IPS-18c (cell line): ENCODE results near the gene RHBDL1.
A peak's percentile ranks its signal among the peaks of the same experiment; 100 is the strongest.

Experiments
- H3K4me3 ChIP-seq: 2 replicates; pipeline ENCODE4 v1.7.0; 2013; ENCODE audit warnings: low read depth, mild to moderate bottlenecking, low read length, moderate library complexity; ENCODE audit not compliant: insufficient read depth
- H3K9me3 ChIP-seq: one replicate; pipeline ENCODE4 v1.6.1; 2013; ENCODE audit warnings: mild to moderate bottlenecking, low read length, moderate library complexity; ENCODE audit not compliant: control insufficient read depth, insufficient read depth

RHBDL1 gene

DNA sequence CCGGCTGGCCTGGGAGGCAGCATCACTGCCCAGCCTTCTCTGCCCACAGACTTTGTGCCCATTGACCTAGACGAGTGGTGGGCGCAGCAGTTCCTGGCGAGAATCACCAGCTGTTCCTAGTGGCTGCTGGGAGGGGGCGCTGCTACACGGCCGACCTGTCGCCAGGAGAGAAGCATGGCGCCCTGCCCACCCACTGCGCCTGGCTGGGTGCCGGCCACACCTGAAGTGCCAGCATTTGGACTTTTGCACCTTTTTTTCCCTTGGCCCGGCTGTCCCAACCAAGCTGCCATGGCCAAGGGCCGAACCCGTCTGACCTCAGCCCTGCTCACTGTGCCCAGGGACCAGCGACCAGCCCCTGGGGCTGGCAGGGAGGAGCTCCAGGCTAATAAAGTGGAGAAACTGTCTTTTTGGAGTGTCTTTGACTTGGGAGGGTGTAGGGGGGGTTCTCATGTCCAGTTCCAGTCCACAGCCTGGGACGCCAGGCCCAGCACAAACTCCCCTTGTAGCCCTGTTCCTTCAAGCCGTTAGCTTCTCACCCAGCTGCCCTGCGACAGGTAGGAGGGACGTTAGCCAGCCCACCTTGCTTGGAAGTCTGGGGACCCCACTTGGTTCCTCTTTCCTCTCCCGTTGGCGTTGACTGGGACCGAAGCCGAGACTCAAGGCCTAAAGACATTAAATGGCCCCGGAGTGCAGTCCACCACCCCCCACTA lies 27.2 kb upstream of the RHBDL1 start:
- Histone ChIP-seq H3K9me3 (no peaks in the 10 kb centered on the region), H3K4me3 (peak overlapping the region; percentile 73)

DNA sequence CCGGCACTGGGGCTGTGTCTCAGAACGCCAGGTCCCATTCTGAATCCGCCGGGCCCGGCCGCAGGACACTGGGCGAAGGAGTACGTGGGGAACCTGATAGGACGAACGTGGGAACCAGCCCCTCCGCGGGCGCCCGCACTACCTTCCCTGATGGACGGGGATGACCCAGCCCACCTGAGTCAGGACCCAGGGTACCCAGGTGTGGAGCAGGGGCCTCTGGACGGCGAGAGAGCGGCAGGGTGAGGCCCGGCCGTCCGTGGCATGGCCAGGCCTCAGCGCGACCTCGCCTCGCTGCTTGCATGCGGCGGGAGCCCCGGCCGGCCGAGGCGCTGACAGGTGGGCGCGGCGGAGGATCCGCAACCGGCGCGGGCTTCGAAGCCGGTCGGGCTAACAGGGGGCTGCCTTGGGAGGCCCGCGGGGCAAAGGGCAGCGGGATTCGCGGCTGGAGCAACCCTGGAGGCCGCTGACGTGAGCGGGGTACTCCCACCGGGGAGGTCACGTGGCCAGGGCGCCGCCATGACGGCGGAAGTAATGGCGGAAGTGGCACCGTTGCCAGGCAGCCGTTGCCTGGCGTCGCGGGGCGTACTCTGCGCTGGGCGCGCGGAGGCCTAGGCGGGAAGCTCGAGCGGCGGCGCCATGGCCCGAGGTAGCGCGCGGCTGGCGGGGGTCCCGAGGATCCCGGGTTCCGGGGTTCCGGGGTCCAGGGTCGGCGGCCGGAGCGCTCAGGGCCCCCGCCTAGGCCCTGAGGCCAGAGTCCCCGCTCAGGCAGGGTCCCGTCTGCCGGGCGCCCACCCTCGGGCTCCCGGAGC lies 26.5 kb upstream of the RHBDL1 start, which contains the start of gene WDR90:
TSS of gene WDR90 (plus strand) at position 585 of the 809 bp plus-strand sequence. CDS start at position 637, 52 bp downstream.
- Histone ChIP-seq H3K4me3 (peak within 1 kb of the TSS; percentile 73), H3K9me3 (no peaks in the 10 kb centered on the region)

GRCh38 chr16:649631-650030 lies 25.8 kb upstream of the RHBDL1 start:
- peak overlapping the region; percentile 73 for H3K4me3 ChIP-seq
- H3K9me3 ChIP-seq, result no peaks in the 10 kb centered on the region

DNA sequence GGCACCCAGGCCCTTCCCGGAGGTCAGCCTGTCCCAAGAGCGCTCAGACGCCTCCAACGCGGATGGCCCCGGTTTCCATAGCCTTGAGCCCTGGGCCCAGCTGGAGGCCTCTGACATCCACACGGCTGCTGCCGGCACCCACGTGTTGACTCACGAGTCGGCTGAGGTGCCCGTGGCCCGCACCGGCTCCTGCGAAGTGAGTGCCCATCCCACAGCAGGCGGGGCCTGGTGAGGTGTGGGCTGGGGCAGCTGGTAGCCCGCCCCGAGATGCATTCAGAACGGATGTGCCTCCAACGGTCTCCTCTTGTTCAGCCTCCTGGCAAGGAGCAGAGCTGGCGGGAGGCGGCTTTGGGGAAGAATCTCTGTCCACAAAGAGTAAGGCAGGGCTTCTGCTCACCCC lies 23.6 kb upstream of the RHBDL1 start:
- no peaks in the 10 kb centered on the region for H3K9me3 ChIP-seq
- H3K4me3 ChIP-seq, result no peak overlapping the region

GRCh38 chr16:652454-653305 lies 22.8 kb upstream of the RHBDL1 start:
- Histone ChIP-seq H3K4me3 (no peak overlapping the region), H3K9me3 (no peaks in the 10 kb centered on the region)

DNA sequence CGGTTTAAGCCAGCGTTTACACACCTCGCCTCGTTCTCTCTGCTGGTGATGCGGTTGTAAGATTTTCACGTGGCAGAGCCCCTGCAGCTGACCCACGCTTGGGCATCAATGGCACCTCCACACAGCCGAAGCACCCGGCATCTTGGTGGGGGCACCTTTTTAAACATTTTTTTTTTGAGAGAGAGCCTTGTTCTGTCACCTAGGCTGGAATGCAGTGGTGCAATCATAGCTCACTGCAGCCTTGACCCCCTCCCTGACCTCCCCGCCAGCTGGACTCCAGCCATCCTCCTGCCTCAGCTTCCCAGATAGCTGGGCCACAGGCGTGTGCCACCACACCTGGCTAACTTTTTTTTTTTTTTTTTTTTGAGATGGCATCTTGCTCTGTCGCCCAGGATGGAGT lies 21.4 kb upstream of the RHBDL1 start:
- H3K4me3 ChIP-seq, result no peak overlapping the region
- no peaks in the 10 kb centered on the region for H3K9me3 ChIP-seq

- no peak overlapping the region for H3K4me3 ChIP-seq
- H3K9me3 ChIP-seq, result no peaks in the 10 kb centered on the region
These were observed 18.0 kb upstream of the RHBDL1 start for GRCh38 chr16:657487-657886.

GRCh38 chr16:658679-659571 lies 16.5 kb upstream of the RHBDL1 start:
- Histone ChIP-seq H3K4me3 (no peak overlapping the region), H3K9me3 (no peaks in the 10 kb centered on the region)

DNA sequence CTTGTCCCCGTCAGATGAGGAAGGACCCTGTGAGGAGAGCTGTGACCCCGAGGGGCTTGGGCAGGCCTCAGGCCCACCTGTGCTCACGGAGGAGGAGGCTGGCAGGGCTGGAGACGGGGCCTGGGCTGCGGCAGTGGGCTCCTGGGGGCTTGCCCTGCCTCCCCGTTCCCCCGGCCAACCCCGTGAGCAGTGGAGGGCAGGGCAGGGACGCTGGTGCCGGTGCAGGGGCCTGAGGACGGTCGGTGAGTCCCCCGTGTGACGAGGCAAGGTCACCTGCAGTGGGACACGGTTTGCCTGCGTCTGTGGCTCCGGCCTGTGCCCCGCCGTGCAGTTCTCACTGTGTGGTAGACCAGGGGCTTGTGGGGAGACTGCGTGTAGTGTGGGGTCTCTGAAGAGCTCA lies 15.9 kb upstream of the RHBDL1 start:
- Histone ChIP-seq H3K4me3 (no peak overlapping the region), H3K9me3 (no peaks in the 10 kb centered on the region)

- Histone ChIP-seq H3K9me3 (no peaks in the 10 kb centered on the region), H3K4me3 (no peak overlapping the region)
These were observed 15.4 kb upstream of the RHBDL1 start for GRCh38 chr16:660132-660458.

- H3K9me3 ChIP-seq, result no peaks in the 10 kb centered on the region
- no peak overlapping the region for H3K4me3 ChIP-seq
These were observed 14.8 kb upstream of the RHBDL1 start for GRCh38 chr16:660459-661183.

DNA sequence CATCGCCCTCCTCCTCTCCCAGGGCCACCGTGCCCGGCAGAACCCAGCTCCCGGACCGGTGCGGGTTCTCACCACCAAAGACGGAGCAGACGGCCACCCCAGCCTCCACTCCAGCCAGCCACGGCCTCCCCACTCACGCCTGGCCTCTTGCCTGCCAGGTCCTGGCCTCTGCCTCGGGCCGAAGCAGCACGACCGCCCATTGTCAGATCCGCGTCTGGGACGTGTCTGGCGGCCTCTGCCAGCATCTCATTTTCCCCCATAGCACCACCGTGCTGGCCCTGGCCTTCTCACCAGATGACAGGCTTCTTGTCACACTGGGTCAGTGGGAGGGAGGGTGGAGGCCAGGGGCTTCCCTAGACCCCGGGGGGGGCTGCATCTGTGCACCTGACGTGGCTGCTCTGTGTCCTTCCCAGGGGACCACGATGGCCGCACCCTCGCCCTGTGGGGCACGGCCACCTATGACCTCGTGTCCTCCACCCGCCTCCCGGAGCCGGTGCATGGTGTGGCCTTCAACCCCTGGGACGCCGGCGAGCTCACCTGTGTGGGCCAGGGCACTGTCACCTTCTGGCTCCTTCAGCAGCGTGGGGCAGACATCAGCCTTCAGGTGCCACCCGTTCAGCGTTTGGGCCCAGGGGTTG lies 14.2 kb upstream of the RHBDL1 start:
- Histone ChIP-seq H3K9me3 (no peaks in the 10 kb centered on the region), H3K4me3 (no peak overlapping the region)

- Histone ChIP-seq H3K4me3 (no peak overlapping the region), H3K9me3 (no peaks in the 10 kb centered on the region)
These were observed 13.4 kb upstream of the RHBDL1 start for GRCh38 chr16:662095-662494.

DNA sequence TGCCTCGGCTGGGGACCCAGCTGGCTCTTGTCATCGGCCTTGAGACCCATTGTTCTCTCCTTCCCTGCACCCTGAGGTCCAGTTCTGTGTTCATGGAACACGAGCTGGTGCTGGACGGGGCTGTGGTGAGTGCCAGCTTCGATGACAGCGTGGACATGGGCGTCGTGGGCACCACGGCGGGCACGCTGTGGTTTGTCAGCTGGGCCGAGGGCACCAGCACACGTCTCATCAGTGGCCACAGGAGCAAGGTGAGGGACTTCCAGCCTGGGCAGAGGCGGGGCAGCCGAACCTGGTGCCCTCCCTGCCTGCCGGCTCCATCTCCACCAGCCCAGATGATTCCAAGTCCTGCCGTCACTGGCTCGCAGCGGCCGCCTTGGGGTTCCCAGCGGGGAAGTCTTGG lies 12.9 kb upstream of the RHBDL1 start:
- no peak overlapping the region for H3K4me3 ChIP-seq

DNA sequence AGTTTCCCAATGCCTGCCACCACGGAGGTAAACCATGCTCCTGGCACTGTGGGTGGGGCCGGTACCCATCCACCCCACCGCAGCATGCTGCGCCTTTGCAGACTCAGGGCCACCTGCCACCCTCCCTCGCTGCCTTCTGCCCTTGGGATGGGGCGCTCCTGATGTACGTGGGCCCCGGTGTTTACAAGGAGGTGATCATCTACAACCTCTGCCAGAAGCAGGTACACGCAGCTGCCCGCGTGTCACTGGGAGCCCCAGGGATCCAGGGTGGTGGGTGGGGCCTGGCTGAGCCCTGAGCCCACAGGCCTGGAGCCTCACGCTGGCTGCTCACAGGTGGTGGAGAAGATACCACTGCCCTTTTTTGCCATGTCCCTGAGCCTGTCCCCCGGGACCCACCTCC lies 8.9 kb upstream of the RHBDL1 start:
- Histone ChIP-seq H3K4me3 (no peak overlapping the region), H3K9me3 (no peaks in the 10 kb centered on the region)

More for the DNA sequence above, 12.9 kb upstream of the RHBDL1 start:
- no peaks in the 10 kb centered on the region for H3K9me3 ChIP-seq
